DMS114 treated with DMSO at 0.1 percent for 48 hours (cell line): ENCODE data around the gene CHKA.

ENCODE experiments used
- DNase-seq: peaks from one replicate; lab custom pipeline; 2025; ENCODE audit not compliant: unreplicated experiment; lab: John Stamatoyannopoulos, UW

CHKA gene

DNA sequence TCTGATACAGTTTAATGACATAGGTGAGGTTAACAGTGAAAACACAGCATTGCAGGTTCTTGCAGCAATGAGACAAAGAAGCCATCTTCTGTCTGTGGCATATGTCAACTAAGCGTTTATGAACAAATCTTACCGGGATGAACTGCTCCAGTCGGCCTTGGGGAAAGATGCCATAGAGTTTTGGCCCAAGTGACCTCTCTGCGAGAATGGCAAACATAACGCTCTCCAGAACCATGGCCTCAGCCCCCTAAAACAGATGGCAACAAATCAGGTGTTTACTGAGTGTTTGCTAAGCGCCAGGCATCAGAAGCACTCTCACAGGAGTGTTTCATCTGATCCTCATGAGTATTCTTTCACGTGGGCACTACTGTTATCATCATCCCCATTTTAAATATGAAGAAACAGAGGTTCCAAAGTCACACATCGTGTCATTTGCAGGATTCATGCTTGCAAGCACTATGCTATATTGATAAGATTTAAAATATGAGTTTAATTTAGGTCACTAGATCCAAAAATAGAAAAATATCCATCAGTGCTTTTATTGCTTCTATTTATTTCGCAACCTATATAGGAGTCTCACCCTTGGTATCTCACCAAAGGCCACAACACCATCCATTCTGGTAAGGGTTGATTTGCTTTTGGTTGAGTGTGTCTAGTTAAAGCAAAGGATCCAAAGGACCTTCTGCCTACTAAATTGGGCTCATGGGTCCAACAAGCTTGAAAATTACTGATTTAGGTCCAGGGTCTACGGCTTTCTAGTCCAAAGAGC lies 46.4 kb downstream of the CHKA start:
- DNase-seq = no peak

DNA sequence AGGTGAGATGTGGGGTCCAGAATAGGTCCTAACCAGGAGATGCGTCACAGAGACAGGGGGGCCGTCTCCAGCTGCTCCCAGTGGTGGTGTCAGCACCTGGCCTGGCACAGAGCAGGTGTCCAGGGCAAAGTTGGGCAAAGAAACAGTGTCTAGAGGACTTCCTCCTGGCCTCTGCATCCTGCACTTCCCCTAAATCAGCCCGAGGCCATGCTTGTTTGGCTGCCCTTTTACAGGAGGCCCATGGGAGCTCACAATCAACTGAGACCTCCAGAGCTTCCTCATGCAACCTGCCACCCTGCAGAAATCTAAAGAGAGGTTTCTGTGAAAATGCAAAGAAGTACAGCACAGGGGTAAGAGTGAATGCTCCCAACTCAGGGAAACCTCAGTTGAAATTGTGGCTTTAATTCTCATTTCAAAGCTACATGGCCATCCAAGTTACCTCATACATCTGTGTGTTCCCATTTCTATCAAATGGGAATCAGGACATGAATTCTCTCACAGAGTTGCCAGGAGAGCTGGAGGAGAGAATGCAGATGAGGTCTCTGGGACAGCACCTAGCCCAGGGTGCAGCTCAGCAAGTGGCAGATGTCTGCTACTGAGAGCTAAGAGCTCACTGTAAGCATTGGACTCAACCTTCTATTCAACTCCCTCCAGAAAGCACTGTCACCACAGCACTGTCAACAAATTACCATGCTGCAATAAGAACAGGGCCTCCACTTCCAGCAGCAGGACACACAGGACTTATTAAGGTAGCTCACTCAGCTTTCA lies 49.7 kb downstream of the CHKA start:
- DNase-seq = no peak

DNA sequence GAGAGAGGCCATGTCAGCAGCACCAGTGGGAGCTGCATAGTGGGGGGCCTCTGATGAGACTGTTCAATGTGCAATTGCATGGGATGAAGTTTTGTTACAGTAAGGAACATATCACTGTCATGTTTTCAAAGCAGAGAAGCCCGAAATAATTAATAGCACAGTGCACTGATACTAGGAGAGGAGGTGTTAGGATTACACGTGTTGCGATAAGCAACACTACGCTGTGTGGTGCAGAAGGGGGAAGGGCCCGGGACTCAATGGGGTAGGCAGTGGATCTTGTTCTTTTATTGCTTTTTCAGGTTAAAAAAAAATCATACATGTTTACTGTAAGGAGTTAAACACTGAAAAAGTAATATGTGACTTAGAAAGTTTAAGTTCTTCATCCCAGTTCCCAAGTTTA lies 53.2 kb downstream of the CHKA start:
- no peak for DNase-seq

DNA sequence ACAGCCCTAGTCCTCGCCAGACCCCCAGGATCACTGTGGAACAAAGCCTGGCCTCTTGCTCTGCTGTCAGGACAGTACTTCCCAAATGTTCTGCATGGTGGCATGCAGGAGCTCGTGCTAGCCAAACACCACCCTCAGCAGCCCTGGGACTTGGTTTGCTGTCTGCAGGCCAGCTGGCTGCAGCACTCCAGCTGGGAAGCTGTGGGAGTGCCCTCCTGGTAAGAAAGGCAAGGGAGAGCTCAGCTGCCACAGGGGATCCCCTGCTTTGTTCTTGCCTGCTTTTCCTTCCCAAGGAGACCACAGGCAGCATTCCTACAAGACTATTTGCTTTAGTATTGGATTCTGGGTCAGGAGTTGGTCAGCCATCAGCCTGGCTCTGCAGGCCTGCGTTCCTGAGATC lies 54.4 kb downstream of the CHKA start:
- DNase-seq = no peak

DNA sequence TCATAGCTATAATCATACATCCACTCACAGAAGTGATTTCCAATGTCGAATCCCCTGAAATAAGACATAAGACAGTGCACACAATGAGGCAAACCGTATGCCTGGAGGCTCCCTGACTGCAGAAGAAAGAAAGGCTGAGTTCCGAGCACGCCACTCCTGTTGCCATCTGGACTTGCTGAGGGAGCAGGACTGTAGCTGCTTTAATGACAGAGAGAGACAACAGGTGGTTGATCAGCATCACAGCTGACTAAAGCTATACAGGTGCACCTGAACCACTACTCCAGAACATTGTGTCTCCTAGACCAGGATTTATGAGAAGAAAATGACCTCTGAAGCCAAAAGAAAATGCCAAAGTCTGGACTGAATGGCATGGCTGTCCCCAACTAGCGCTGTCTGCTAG lies 55.3 kb downstream of the CHKA start:
- no peak for DNase-seq

DNA sequence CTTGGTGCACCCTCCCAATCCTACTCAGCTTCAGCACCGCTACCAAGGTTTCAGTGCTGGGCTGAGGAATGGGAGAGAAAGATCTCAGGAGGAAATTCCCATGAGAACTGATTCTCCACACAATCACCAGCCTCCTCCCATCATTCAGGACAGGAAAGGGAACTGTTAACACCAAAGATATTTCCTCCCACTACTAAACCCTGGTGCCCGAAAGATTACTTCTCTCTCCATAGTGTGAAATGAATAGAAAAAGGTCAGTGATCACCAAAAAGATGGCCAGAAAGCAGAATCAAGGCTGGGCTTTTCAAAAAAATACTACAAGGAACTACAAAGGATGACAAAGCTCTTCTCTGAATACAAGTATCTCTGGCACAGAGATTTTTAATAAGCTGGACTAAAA lies 56.3 kb downstream of the CHKA start:
- DNase-seq = no peak

DNA sequence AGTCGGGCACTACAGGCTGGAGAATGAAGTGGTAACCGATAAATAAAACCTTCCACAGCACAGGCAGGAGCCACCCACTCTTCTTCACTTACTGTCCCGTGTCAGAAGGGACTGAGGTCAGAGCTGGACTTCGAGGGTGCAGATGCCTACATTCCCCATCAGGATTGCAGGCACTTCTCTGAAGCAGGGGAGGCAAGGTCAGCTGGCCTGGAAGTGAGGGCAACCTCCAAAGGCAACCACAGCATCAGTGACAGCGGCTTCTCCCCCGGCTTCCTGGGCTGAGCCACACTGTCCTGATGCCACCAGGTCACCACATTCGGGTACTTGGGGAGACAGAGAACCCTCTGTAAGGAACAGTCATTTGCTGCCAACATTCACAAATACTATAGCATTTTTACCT lies 59.7 kb downstream of the CHKA start:
- DNase-seq = no peak

DNA sequence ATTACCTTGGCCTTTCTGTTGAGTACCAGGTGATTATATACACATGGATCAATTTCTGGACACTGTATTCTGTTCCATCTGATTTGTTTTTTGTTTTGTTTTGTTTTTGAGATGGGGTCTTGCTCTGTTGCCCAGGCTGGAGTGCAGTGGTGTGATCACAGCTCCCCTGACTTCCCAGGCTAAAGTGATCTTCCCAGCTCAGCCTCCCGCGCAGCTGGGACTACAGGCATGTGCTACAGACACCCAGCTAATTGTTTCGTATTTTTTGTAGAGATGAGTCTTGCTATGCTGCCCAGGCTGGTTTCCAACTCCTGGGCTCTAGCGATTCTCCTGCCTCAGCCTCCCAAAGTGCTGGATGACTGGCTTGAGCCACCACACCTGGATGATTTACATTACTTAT lies 63.4 kb downstream of the CHKA start:
- DNase-seq = no peak

DNA sequence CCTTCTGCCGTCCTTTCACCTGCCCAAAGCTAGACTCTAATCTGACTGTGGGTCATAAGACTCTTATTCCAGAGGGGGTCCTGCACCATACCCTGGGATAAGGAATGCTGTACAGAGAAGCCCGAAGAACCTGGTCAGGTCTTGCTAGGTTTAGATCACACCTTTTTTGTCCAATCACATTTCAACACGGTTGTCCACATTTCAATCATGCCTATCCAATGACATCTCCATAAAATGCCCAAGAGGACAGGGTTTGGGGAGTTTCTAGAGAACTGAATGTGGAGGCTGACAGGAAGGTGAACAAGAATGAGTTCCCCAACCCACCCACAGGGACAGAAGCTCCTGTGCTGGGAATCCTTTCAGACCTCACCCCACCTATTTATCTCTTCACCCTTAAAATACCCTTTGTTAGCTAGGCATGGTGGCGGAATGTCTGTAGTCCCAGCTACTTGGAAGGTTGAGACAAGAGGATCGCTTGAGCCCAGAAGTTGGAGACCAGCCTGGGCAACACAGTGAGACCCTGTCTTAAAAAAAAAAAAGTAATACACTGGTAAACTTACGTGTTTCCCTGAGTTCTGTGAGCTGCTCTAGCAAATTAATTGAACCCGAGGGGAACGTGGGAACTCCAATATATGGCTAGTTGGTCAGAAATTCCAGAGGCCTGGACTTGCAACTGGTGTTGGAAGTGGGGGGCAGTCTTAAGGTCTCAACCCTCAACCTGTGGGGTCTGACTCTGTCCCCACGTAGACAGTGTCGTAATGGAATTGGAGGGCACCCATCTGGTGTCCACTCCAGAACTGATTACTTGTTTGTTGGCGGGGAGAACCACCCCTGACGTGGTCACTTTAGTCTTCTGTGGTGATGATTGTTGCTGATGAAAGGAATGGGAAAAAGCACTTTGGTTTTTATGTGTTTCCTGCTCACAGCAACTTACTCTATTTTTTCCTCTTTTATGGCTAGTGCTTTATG lies 64.6 kb downstream of the CHKA start:
- DNase-seq = no peak

DNA sequence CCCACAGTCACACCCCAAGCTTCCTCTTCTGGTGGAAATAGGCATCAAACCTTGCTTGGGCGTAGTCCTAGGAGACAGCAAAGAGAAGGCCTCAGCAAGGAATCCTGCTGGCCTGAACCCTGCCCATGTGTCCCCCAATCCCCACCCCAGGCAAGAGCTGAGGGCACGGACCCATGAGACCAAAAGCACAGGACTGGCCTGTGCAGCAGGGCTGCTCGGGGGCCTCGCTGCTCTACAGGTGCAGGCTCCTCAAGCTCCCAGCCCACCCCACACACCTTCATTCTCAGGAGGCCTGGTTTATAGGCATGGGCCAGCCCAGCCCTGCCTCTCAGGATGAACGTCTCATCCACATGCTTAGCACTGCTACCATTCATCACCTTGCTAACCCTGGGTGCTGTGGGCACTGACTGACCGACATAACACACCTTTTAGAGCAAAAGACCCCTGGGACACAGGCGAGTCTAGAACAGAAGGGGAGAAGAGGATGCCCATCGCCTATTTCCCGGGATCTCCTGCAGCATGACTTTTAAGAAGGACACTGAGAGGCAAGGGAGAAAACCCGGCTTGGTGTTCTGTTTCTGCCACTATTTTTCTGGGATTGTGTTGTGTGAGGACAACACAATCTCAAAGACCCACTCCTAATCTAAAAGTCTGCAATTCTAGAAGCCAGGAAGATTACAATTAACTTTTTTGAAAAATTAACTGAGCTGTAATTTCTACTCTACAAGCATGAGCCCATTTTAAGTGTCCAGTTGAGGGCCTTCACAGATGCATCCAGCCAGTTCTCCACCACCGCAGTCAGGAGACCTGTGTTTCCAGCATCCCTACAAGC lies 67.0 kb downstream of the CHKA start:
- DNase-seq = no peak

DNA sequence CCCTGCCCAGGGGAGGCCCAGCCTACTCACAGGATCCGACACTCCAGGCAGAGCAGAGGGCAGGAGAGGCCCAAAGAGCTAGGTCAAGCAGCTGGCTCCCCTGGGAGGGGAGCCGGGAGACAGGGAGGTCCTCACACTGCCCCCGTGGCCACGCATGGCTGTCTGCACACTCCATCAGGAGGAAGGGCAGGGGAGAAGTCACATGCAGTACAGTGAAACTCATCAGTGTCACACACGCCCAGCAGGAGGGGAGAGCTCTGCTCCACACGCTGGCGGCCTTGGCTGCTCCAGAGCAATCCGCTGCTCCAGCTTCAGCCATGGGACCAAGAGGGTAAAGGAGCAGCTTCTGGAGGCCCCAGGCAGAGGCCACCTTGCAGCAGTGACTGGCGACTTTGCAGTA lies 68.1 kb downstream of the CHKA start:
- no peak for DNase-seq

DNA sequence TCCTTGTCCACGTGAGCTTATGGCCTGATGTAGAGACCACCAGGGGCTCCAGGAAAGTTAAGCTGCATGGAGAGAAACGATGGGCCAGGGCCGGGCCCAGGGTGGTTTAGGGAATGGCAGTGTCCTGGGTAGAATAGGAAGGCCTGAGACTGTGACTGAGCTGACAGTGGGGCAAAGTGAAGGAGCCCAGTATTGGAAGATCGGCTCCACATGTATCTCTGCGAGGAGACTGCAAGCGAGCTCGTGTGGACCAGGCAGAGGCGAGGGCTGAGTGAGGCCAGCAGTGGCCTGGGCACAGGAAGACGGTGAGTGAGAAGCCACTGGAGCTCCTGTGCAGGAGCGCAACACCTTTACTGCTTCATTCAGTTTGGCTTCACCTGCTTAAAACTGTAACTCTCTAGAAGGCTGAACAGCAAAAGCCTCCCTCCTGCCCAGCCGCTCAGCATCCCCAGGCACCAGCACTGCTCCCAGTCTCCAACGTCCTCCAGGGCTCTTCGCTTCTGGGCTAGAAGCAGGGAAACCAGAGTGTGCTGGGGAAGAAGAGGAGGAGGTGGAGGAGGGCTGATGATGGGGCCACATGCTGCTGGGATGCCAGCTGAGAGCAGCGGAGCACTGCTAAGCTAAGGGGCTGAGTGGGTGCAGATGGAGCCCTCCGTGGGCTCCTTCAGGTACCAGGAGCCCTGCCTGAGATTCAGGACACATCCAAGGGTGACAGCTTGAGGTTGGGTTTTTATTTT lies 68.9 kb downstream of the CHKA start:
- DNase-seq = no peak

DNA sequence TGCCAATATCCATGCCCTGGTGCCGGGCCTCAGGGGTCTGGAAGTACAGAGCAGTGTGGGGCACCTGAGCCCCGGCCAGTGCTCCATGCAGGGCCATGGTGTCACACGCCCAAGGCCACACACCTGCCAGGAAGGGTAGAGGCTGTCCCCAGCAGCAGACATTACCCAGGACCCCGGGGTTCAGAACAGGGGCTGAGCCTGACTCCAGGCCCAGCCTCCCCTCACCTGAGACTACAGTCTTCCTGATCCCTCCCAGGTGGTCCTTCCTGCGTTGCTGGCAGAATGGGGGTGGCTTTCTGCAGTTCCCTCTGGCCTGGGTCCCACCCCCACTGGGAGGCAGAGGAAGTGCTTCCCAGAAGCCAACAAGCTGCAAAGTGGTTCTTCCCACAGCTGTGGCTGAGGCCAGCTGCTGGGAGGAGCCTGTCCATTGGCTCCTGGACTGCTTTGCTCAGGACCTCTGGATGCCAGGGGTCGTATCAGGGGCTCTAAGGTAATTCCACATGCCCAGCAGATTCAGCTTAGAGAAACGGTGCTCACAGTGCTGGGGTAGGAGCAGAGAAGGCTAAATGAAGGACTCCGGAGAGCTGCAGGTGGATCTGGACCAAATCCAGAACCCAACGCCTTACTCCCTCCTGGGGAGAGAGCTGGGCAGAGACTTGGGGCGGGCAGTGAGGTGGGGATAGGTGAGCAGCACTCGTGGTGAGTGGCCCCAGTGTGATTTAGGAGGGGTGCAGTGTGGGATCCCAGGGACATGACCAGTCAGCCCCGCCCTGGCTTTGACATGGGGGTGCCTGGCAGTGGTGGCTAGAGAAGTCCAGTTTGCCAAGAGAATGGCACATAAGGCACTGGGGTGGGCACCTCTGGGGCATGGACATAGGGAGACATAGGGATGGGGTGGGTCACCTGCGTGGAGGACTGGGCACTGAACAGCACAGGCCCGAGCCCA lies 69.7 kb downstream of the CHKA start:
- DNase-seq = no peak

DNA sequence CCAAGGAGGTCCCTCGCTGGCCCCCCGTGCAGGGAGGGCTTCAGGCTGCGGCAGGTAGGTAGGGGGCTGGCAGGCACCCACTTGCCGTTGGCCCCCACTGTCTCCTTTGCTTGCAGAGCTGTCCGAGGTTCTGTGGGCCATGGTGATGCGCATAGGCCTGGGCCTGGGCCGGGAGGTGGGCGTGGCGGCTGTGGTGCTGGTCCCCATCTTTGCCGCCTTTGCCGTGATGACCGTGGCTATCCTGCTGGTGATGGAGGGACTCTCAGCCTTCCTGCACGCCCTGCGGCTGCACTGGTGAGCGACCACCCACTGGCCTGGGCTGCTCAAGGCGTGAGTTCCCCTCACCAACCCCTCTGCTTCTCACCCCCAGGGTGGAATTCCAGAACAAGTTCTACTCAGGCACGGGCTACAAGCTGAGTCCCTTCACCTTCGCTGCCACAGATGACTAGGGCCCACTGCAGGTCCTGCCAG lies 70.8 kb downstream of the CHKA start:
- no peak for DNase-seq

DNA sequence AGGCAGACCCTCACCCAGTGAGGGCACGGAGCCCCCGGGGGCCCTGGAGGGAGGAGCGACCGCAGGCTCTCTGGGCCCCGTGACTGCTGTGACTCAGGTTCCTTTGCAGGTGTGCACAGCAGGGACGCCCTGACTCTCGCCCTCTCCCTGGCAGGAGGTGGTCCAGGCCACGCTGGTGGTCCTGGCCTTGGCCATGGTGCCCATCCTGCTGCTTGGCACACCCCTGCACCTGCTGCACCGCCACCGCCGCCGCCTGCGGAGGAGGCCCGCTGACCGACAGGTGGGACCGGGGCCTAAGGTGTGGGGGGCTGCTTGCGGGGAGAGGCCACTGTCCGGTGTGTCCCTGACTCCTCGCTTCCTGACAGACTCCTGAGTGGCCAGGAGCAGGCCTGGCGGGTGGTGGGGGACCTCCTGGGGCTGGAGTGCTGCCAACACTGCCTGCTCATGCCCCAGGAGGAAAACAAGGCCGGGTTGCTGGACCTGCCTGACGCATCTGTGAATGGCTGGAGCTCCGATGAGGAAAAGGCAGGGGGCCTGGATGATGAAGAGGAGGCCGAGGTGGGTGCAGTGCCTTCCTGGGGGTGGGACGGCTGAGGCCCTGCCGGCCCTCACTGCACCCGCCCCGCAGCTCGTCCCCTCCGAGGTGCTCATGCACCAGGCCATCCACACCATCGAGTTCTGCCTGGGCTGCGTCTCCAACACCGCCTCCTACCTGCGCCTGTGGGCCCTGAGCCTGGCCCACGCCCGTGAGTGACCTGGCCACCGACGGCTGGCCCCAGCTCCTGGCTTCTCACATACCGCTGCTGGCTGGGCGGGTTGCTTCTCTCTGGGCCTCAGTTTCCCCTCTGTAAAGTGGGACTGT lies 71.4 kb downstream of the CHKA start:
- no peak for DNase-seq

DNA sequence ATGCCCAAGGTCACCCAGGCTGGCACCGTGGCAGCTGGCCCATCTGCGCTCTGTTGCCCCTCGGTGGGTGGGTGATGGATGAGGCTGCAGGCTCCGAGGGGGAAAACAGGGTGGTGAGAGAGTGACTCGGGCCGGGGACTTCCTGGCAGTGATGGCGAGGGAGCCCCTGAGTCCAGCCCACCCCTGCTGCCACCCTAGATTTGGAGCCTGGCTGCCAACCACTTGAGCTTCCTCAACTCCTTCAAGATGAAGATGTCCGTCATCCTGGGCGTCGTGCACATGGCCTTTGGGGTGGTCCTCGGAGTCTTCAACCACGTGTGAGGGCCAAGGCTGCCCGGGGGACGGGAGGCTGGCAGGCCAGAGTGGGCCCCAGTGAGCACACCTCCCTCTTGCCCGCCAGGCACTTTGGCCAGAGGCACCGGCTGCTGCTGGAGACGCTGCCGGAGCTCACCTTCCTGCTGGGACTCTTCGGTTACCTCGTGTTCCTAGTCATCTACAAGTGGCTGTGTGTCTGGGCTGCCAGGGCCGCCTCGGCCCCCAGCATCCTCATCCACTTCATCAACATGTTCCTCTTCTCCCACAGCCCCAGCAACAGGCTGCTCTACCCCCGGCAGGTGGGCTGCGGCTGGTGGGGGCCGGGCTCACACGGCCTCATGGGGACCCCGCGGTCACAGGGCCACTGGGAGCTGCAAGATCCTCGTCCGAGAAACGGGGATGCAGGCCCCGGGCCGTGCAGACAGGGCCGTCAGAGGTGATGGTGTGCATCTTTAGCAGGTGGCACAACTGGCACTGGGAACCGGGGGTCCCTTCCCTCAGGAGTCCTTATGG lies 72.3 kb downstream of the CHKA start:
- DNase-seq = no peak
